HG02870 (cell line): ENCODE data around the gene SPTBN5.
"Not testable (repeated sequence)": the region's sequence is repeated elsewhere in the genome, so short reads cannot be mapped to it uniquely, and the experiment has no call there.

Source experiments
- ATAC-seq: cut with Tn5 transposase; IDR thresholded peaks from one replicate; pipeline ENCODE4 v1.9.1; 2021; ENCODE audit warnings: mild to moderate bottlenecking, moderate library complexity; ENCODE audit not compliant: unreplicated experiment

SPTBN5 gene

GRCh38 chr15:41849204-41849603, 44.6 kb downstream of the SPTBN5 start:
- ATAC-seq = no peak

- ATAC-seq = no peak
Observed at GRCh38 chr15:41848631-41849030, 45.2 kb downstream of the SPTBN5 start.

- ATAC-seq = no peak
Observed at GRCh38 chr15:41847981-41848380, 45.9 kb downstream of the SPTBN5 start.

- no peak for ATAC-seq
Observed at GRCh38 chr15:41847206-41847605, 46.6 kb downstream of the SPTBN5 start.

- no peak for ATAC-seq
Observed at GRCh38 chr15:41844814-41845213, 49.0 kb downstream of the SPTBN5 start.

GRCh38 chr15:41843571-41843970, 50.3 kb downstream of the SPTBN5 start:
- ATAC-seq = no peak

GRCh38 chr15:41842229-41842628, 51.6 kb downstream of the SPTBN5 start:
- ATAC-seq = no peak

GRCh38 chr15:41841131-41841530, 52.7 kb downstream of the SPTBN5 start:
- no peak for ATAC-seq

- ATAC-seq = no peak
Observed at GRCh38 chr15:41840673-41841072, 53.2 kb downstream of the SPTBN5 start.

GRCh38 chr15:41839781-41840491, 53.9 kb downstream of the SPTBN5 start:
- no peak for ATAC-seq

GRCh38 chr15:41838400-41838897, 55.4 kb downstream of the SPTBN5 start, which contains the start of gene PLA2G4B:
Gene PLA2G4B (plus strand): TSS chr15:41838847. CDS start chr15:41838914, 67 bp downstream.
- no peak for ATAC-seq

- no peak for ATAC-seq
Observed at GRCh38 chr15:41836713-41837454, 57.0 kb downstream of the SPTBN5 start.

- no peak for ATAC-seq
Observed at GRCh38 chr15:41836073-41836472, 57.8 kb downstream of the SPTBN5 start.

GRCh38 chr15:41834096-41834495, 59.8 kb downstream of the SPTBN5 start:
- no peak for ATAC-seq

- no peak for ATAC-seq
Observed at GRCh38 chr15:41832875-41833274, 61.0 kb downstream of the SPTBN5 start.

- ATAC-seq = no peak
Observed at GRCh38 chr15:41832208-41832607, 61.6 kb downstream of the SPTBN5 start.

GRCh38 chr15:41831291-41831690, 62.6 kb downstream of the SPTBN5 start:
- not testable (repeated sequence) for ATAC-seq

- no peak for ATAC-seq
Observed at GRCh38 chr15:41829959-41830646, 63.8 kb downstream of the SPTBN5 start.

- no peak for ATAC-seq
Observed at GRCh38 chr15:41828807-41829141, 65.1 kb downstream of the SPTBN5 start.

GRCh38 chr15:41827880-41828806, 65.7 kb downstream of the SPTBN5 start, which contains the start of gene JMJD7:
Gene JMJD7 (plus strand): TSS chr15:41828092. CDS start chr15:41828125, 33 bp downstream.
- peak; percentile 62 for ATAC-seq
